ENCODE data around the gene VAV2.

The VAV2 gene

GRCh38 chr9:134004881-134005280 is 12.8 kb upstream of the VAV2 start:
- Histone ChIP-seq H3K4me1 (no peaks in the 10 kb centered on the region; a peak in 1 of 20 replicates), H3K9me3 (replicated peaks in 1 of 11) (peaks cover 0 to under 1% (median 0%) of the 10 kb centered on the region in 11 experiments; a peak in 1 of 22 replicates), H3K27me3 (no peaks in the 10 kb centered on the region), H3K27ac (no peak overlapping the region), H4K20me1 (no peaks in the 10 kb centered on the region; a peak in 1 of 22 replicates), H3K4me2 (no peak overlapping the region), H3K36me3 (no peaks in the 10 kb centered on the region), H3K4me3 (no peak overlapping the region), H3K9ac (no peak overlapping the region)
- TF ChIP-seq Cebpa-rat (IDR thresholded peaks at IDR 0.05): no peak

GRCh38 chr9:134004131-134004873 is 12.2 kb upstream of the VAV2 start:
- H3K9ac ChIP-seq: no peak overlapping the region
- H3K36me3 ChIP-seq: no peaks in the 10 kb centered on the region
- no peaks in the 10 kb centered on the region; a peak in 1 of 20 replicates for H3K4me1 ChIP-seq
- no peak overlapping the region for H3K4me3 ChIP-seq
- H3K27me3 ChIP-seq: no peaks in the 10 kb centered on the region
- H3K27ac ChIP-seq: no peak overlapping the region
- H3K4me2 ChIP-seq: no peak overlapping the region
- no peak for TF ChIP-seq Cebpa-rat (IDR thresholded peaks at IDR 0.05)
- no peaks in the 10 kb centered on the region; a peak in 1 of 22 replicates for H4K20me1 ChIP-seq
- no peaks in the 10 kb centered on the region for H3K9me3 ChIP-seq (replicated peaks in 1 of 11)

- H3K27ac ChIP-seq: no peak overlapping the region
- no peak overlapping the region for H3K4me3 ChIP-seq
- no peaks in the 10 kb centered on the region for H3K9me3 ChIP-seq (replicated peaks in 1 of 11)
- no peak overlapping the region for H3K9ac ChIP-seq
- H3K36me3 ChIP-seq: no peaks in the 10 kb centered on the region
- H3K4me2 ChIP-seq: no peak overlapping the region
- no peak for TF ChIP-seq Cebpa-rat (IDR thresholded peaks at IDR 0.05)
- H3K4me1 ChIP-seq: no peaks in the 10 kb centered on the region; a peak in 1 of 20 replicates
- H4K20me1 ChIP-seq: no peaks in the 10 kb centered on the region; a peak in 1 of 22 replicates
- no peaks in the 10 kb centered on the region for H3K27me3 ChIP-seq
Observed at GRCh38 chr9:134003237-134003636, 11.1 kb upstream of the VAV2 start.

- H3K36me3 ChIP-seq: no peaks in the 10 kb centered on the region
- no peak overlapping the region for H3K27ac ChIP-seq
- H4K20me1 ChIP-seq: no peaks in the 10 kb centered on the region; a peak in 1 of 22 replicates
- H3K27me3 ChIP-seq: no peaks in the 10 kb centered on the region
- no peak overlapping the region for H3K4me2 ChIP-seq
- no peak overlapping the region for H3K4me3 ChIP-seq
- H3K9me3 ChIP-seq (replicated peaks in 1 of 11): no peaks in the 10 kb centered on the region
- H3K4me1 ChIP-seq: no peaks in the 10 kb centered on the region; a peak in 1 of 20 replicates
- no peak for TF ChIP-seq Cebpa-rat (IDR thresholded peaks at IDR 0.05)
- H3K9ac ChIP-seq: no peak overlapping the region
Observed at GRCh38 chr9:134002796-134003195, 10.7 kb upstream of the VAV2 start.

- Histone ChIP-seq H3K4me1 (peaks cover 0 to 3% (median 0%) of the 10 kb centered on the region in 10 experiments; a peak in 4 of 20 replicates), H3K36me3 (no peaks in the 10 kb centered on the region), H3K27me3 (no peaks in the 10 kb centered on the region), H4K20me1 (peaks cover 0 to 4% (median 0%) of the 10 kb centered on the region in 11 experiments; a peak in 1 of 22 replicates), H3K9me3 (replicated peaks in 1 of 11) (no peaks in the 10 kb centered on the region), H3K9ac (no peak overlapping the region), H3K4me2 (no peak overlapping the region), H3K4me3 (no peak overlapping the region), H3K27ac (no peak overlapping the region)
- no peak for TF ChIP-seq Cebpa-rat (IDR thresholded peaks at IDR 0.05)
Observed at GRCh38 chr9:133999851-134000265, 7.7 kb upstream of the VAV2 start.

GRCh38 chr9:133998915-133999595 is 6.9 kb upstream of the VAV2 start:
- Histone ChIP-seq H3K4me2 (no peak overlapping the region), H3K27me3 (no peaks in the 10 kb centered on the region), H3K9ac (no peak overlapping the region), H3K27ac (no peak overlapping the region), H4K20me1 (peaks cover 0 to 12% (median 1%) of the 10 kb centered on the region in 11 experiments; a peak in 10 of 22 replicates), H3K9me3 (replicated peaks in 1 of 11) (no peaks in the 10 kb centered on the region), H3K4me3 (no peak overlapping the region), H3K36me3 (no peaks in the 10 kb centered on the region), H3K4me1 (peaks cover under 1 to 12% (median 7%) of the 10 kb centered on the region in 10 experiments; a peak in 18 of 20 replicates)
- no peak for TF ChIP-seq Cebpa-rat (IDR thresholded peaks at IDR 0.05)

- Histone ChIP-seq H3K4me2 (no peak overlapping the region), H3K36me3 (no peaks in the 10 kb centered on the region), H3K4me1 (peaks cover 11 to 23% (median 19%) of the 10 kb centered on the region in 10 experiments), H3K27me3 (no peaks in the 10 kb centered on the region), H4K20me1 (peaks cover 0 to 19% (median 7%) of the 10 kb centered on the region in 11 experiments; a peak in 11 of 22 replicates), H3K9me3 (replicated peaks in 1 of 11) (no peaks in the 10 kb centered on the region), H3K27ac (no peak overlapping the region), H3K9ac (no peak overlapping the region), H3K4me3 (no peak overlapping the region)
- TF ChIP-seq Cebpa-rat (IDR thresholded peaks at IDR 0.05): no peak
Observed at GRCh38 chr9:133997584-133997983, 5.5 kb upstream of the VAV2 start.

GRCh38 chr9:133996531-133997520 is 4.7 kb upstream of the VAV2 start:
- no peak overlapping the region for H3K4me3 ChIP-seq
- H4K20me1 ChIP-seq: peaks cover 0 to 24% (median 11%) of the 10 kb centered on the region in 11 experiments; a peak in 17 of 22 replicates
- no peak overlapping the region for H3K4me2 ChIP-seq
- no peak for TF ChIP-seq Cebpa-rat (IDR thresholded peaks at IDR 0.05)
- H3K27me3 ChIP-seq: no peaks in the 10 kb centered on the region; a peak in 1 of 22 replicates
- H3K9me3 ChIP-seq (replicated peaks in 1 of 11): no peaks in the 10 kb centered on the region
- peaks cover 11 to 23% (median 19%) of the 10 kb centered on the region in 10 experiments for H3K4me1 ChIP-seq
- no peaks in the 10 kb centered on the region for H3K36me3 ChIP-seq
- H3K9ac ChIP-seq: no peak overlapping the region
- no peak overlapping the region for H3K27ac ChIP-seq
